Loucy (cell line): ENCODE results near the gene ALDH7A1.

Source experiments
- H2AFZ ChIP-seq: fragments of 200-600 bp; sonication (generic); 2 replicates; pipeline ENCODE4 v1.6.0; 2016; ENCODE audit warnings: antibody characterized with exemption, mild to moderate bottlenecking, low read length, moderate library complexity
- H3F3A ChIP-seq: fragments of 200-600 bp; 2 replicates; pipeline ENCODE4 v1.6.0; 2016; ENCODE audit warnings: antibody characterized with exemption, low read depth, mild to moderate bottlenecking
- H3K27me3 ChIP-seq: fragments of 200-600 bp; sonication (generic); 2 replicates; pipeline ENCODE4 v1.6.1; 2014; ENCODE audit warnings: low read length, mild to moderate bottlenecking; ENCODE audit not compliant: insufficient read depth, poor library complexity, severe bottlenecking
- H3K36me3 ChIP-seq: fragments of 200-600 bp; sonication (generic); 2 replicates; pipeline ENCODE4 v1.6.1; 2016; ENCODE audit warnings: low read length; ENCODE audit not compliant: insufficient read depth
- H3K4me1 ChIP-seq: fragments of 200-600 bp; sonication (generic); 2 replicates; pipeline ENCODE4 v1.5.1; 2014; ENCODE audit warnings: low read length, mild to moderate bottlenecking; ENCODE audit not compliant: insufficient read depth, poor library complexity, severe bottlenecking
- H3K4me2 ChIP-seq: fragments of 200-600 bp; sonication (generic); 2 replicates; pipeline ENCODE4 v1.6.0; 2014; ENCODE audit warnings: antibody characterized with exemption, low read length, low read depth, mild to moderate bottlenecking; ENCODE audit not compliant: poor library complexity, severe bottlenecking
- H3K4me3 ChIP-seq: fragments of 200-600 bp; sonication (generic); 2 replicates; pipeline ENCODE4 v1.5.1; 2014; ENCODE audit warnings: low read length, mild to moderate bottlenecking, mixed read lengths; ENCODE audit not compliant: poor library complexity, severe bottlenecking
- H3K79me2 ChIP-seq: fragments of 200-600 bp; sonication (generic); 2 replicates; pipeline ENCODE4 v1.6.1; 2014; ENCODE audit warnings: low read length; ENCODE audit not compliant: insufficient read depth
- H3K9ac ChIP-seq: fragments of 200-600 bp; sonication (generic); 2 replicates; pipeline ENCODE4 v1.6.0; 2014; ENCODE audit warnings: mild to moderate bottlenecking, low read depth, low read length, moderate library complexity; ENCODE audit not compliant: poor library complexity, severe bottlenecking
- H3K9me2 ChIP-seq: fragments of 200-600 bp; sonication (generic); replicated peaks from 2 replicates; pipeline ENCODE4 v1.6.1; 2016; ENCODE audit warnings: low read depth, low read length, mixed read lengths
- H3K9me3 ChIP-seq: fragments of 200-600 bp; sonication (generic); 2 replicates; pipeline ENCODE4 v1.6.1; 2014; ENCODE audit warnings: mild to moderate bottlenecking, antibody characterized with exemption, low read length, low read depth; ENCODE audit not compliant: insufficient read depth
- H4K20me1 ChIP-seq: fragments of 200-600 bp; sonication (generic); 2 replicates; pipeline ENCODE4 v1.6.0; 2014; ENCODE audit warnings: antibody characterized with exemption, low read length, mild to moderate bottlenecking; ENCODE audit not compliant: insufficient read depth, poor library complexity, severe bottlenecking
- EZH2phosphoT487 ChIP-seq: fragments of 200-600 bp; IDR thresholded peaks from 2 replicates; pipeline ENCODE4 v1.6.1; 2018; ENCODE audit warnings: antibody characterized with exemption, mild to moderate bottlenecking, moderate library complexity, borderline replicate concordance
- TF ChIP-seq, protein P1 (sequence below): fragments of 200-600 bp; sonication (generic); conservative IDR thresholded peaks from 2 replicates; pipeline ENCODE4 v1.5.1; 2014; ENCODE audit warnings: mild to moderate bottlenecking, antibody characterized with exemption, low read length

Gene ALDH7A1

DNA sequence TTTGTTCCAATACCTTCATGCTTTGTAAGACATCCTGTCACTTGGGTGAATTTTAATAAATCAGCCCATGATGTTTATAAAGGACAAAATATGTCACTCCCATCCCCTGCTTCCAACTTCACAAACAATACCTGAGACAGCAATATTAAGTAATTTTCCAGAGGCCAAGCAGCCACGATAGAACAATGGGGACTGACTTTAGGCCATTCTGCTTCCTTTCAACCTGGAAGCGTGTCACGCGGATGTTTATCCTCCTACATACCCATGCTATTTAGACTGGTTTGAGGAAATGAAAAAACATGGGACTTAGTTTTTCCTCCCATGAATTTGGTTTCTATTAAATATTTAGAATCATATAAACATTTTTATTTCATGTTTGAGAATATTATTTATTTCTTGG, 88.9 kb downstream of the ALDH7A1 start:
- H3K4me2 ChIP-seq = no peak overlapping the region
- H3K4me3 ChIP-seq = no peak overlapping the region
- H3K36me3 ChIP-seq = no peaks in the 10 kb centered on the region
- no peaks in the 10 kb centered on the region for H3K27me3 ChIP-seq
- no peaks in the 10 kb centered on the region for H3K9me2 ChIP-seq
- H3F3A ChIP-seq = no peaks in the 10 kb centered on the region
- H3K4me1 ChIP-seq = peaks cover 7% of the 10 kb centered on the region
- no peak for TF ChIP-seq EZH2phosphoT487
- TF ChIP-seq, protein P1, sequence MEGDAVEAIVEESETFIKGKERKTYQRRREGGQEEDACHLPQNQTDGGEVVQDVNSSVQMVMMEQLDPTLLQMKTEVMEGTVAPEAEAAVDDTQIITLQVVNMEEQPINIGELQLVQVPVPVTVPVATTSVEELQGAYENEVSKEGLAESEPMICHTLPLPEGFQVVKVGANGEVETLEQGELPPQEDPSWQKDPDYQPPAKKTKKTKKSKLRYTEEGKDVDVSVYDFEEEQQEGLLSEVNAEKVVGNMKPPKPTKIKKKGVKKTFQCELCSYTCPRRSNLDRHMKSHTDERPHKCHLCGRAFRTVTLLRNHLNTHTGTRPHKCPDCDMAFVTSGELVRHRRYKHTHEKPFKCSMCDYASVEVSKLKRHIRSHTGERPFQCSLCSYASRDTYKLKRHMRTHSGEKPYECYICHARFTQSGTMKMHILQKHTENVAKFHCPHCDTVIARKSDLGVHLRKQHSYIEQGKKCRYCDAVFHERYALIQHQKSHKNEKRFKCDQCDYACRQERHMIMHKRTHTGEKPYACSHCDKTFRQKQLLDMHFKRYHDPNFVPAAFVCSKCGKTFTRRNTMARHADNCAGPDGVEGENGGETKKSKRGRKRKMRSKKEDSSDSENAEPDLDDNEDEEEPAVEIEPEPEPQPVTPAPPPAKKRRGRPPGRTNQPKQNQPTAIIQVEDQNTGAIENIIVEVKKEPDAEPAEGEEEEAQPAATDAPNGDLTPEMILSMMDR = no peak
- H3K9me3 ChIP-seq = no peaks in the 10 kb centered on the region
- no peak overlapping the region for H2AFZ ChIP-seq
- no peak overlapping the region for H3K9ac ChIP-seq
- no peaks in the 10 kb centered on the region for H3K79me2 ChIP-seq
- H4K20me1 ChIP-seq = no peaks in the 10 kb centered on the region

DNA sequence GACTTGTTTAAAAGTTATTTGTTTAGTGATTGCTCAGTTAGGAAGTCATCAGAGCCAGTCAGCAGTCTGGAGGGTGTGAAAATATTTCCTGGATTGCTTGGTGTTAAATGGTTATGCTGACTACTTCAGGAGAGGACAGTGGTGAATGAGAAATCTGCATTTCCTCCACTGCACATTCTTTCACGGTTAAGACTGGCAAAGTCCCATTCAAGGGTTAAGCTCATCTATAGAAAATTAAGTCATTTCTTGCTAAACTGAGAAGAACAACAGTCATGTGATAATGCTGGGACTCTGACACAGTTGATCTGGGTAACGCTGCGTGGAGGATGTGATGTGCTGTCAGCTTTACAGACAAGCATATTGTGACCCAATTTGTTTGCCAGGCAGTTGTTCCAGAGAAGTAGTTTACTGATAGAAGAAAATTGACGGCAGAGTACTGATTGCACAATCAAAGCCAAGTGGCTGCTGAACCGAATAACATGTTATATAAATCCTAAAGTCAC, 91.4 kb downstream of the ALDH7A1 start:
- H3K4me1 ChIP-seq = peaks cover 1% of the 10 kb centered on the region
- H3K4me3 ChIP-seq = no peak overlapping the region
- TF ChIP-seq EZH2phosphoT487 = no peak
- TF ChIP-seq, protein P1 = no peak
- H3K27me3 ChIP-seq = no peaks in the 10 kb centered on the region
- no peaks in the 10 kb centered on the region for H3K9me2 ChIP-seq
- no peak overlapping the region for H3K9ac ChIP-seq
- H3K4me2 ChIP-seq = no peak overlapping the region
- H3K36me3 ChIP-seq = no peaks in the 10 kb centered on the region
- H3K79me2 ChIP-seq = no peaks in the 10 kb centered on the region
- H2AFZ ChIP-seq = no peak overlapping the region
- no peaks in the 10 kb centered on the region for H3F3A ChIP-seq
- H3K9me3 ChIP-seq = no peaks in the 10 kb centered on the region
- no peaks in the 10 kb centered on the region for H4K20me1 ChIP-seq

DNA sequence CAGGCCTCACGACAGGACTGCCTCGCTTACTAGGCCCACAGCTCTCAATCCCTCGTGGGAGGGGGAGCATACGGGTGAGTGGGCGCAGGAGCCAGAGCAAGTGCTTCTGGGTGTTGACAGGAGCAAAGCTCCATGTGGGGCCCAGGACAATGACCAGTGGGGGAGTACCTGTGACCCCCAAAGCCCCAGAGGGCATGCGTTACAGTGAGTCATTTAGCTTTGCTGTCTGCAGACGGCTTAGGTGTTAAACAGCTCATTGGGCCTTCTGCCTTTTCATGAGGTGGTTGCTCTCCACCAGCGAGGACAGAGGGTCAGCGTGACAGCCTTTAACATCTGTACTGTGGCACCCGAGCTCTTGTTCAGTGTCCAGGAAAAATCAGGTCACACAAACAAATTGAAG, 93.6 kb downstream of the ALDH7A1 start:
- Histone ChIP-seq H3K4me2 (no peak overlapping the region), H3K4me1 (no peaks in the 10 kb centered on the region), H2AFZ (no peak overlapping the region), H3K36me3 (no peaks in the 10 kb centered on the region), H3F3A (no peaks in the 10 kb centered on the region), H3K27me3 (no peaks in the 10 kb centered on the region), H4K20me1 (no peaks in the 10 kb centered on the region), H3K9ac (no peak overlapping the region), H3K9me2 (no peaks in the 10 kb centered on the region), H3K4me3 (no peak overlapping the region), H3K9me3 (no peaks in the 10 kb centered on the region), H3K79me2 (no peaks in the 10 kb centered on the region)
- no peak for TF ChIP-seq EZH2phosphoT487
- TF ChIP-seq, protein P1 = no peak
